IMR-90 (cell line): ENCODE measurements around the gene OSBPL6. TPM values are rescaled to one million over a fixed set of nuclear protein-coding genes. Genes with fewer than 3 reads are reported as not detected.

ENCODE experiments used
- ATAC-seq: fragments of 200-7000 bp; cut with Tn5 transposase; 2 replicates; pipeline ENCODE4 v1.9.1; 2020; ENCODE audit warnings: low read depth, mild to moderate bottlenecking, moderate library complexity
- BruUV-seq: library from RNA; stranded (reverse); fragments of 400-500 nt; replicated peaks from 2 replicates; lab custom pipeline; 2021; lab: Mats Ljungman, UMichigan
- CTCF ChIA-PET: fragments of 300-600 bp; formaldehyde crosslinking; extraction: SDS; loops from one replicate; lab custom pipeline; 2021; ENCODE audit warnings: antibody characterized with exemption; lab: Yijun Ruan, JAX
- POLR2A ChIA-PET: fragments of 300-600 bp; sonication (Branson Sonifier 250); formaldehyde crosslinking; loops from one replicate; lab custom pipeline; 2022; ENCODE audit warnings: antibody characterized with exemption; ENCODE audit not compliant: unreplicated experiment; lab: Charles Lee
- DNase-seq: peaks from one replicate; pipeline ENCODE4 v3.0.0; 2013
- H2AFZ ChIP-seq: replicated peaks from 2 replicates; pipeline ENCODE3; 2013; ENCODE audit warnings: low read length, mild to moderate bottlenecking; ENCODE audit not compliant: poor library complexity
- H2AK5ac ChIP-seq: 2 replicates; pipeline ENCODE4 v1.6.1; 2013; ENCODE audit warnings: low read depth, low read length, inconsistent platforms
- H2AK9ac ChIP-seq: replicated peaks from 2 replicates; pipeline ENCODE3; 2013; ENCODE audit warnings: mild to moderate bottlenecking, low read depth, low read length, moderate library complexity; ENCODE audit not compliant: poor library complexity
- H2BK120ac ChIP-seq: 2 replicates; pipeline ENCODE4 v1.6.1; 2013; ENCODE audit warnings: low read depth, low read length, inconsistent platforms
- H2BK15ac ChIP-seq: 3 replicates; pipeline ENCODE4 v1.6.1; 2013; ENCODE audit warnings: low read depth, low read length, inconsistent platforms
- H2BK20ac ChIP-seq: 2 replicates; pipeline ENCODE4 v1.6.1; 2013; ENCODE audit warnings: low read depth, mild to moderate bottlenecking, inconsistent platforms, low read length, moderate library complexity
- H2BK5ac ChIP-seq: 2 replicates; pipeline ENCODE4 v1.6.1; 2013; ENCODE audit warnings: mild to moderate bottlenecking, low read depth, low read length, inconsistent platforms; ENCODE audit not compliant: poor library complexity, severe bottlenecking
- H3K14ac ChIP-seq: replicated peaks from 2 replicates; pipeline ENCODE4 v1.6.1; 2013; ENCODE audit warnings: low read depth, low read length, inconsistent platforms
- H3K18ac ChIP-seq: 2 replicates; pipeline ENCODE4 v1.6.1; 2013; ENCODE audit warnings: low read depth, low read length, control low read depth
- H3K23ac ChIP-seq: 2 replicates; pipeline ENCODE4 v1.6.1; 2013; ENCODE audit warnings: low read depth, low read length, inconsistent platforms
- H3K27ac ChIP-seq: 2 replicates; pipeline ENCODE4 v1.5.1; 2013; ENCODE audit warnings: mild to moderate bottlenecking, control low read depth, low read length; ENCODE audit not compliant: insufficient read depth
- H3K27me3 ChIP-seq: 2 replicates; pipeline ENCODE4 v1.6.1; 2013; ENCODE audit warnings: low read length; ENCODE audit not compliant: control insufficient read depth, insufficient read depth
- H3K36me3 ChIP-seq: 2 replicates; pipeline ENCODE4 v1.6.1; 2013; ENCODE audit warnings: low read length, mixed read lengths; ENCODE audit not compliant: control insufficient read depth, insufficient read depth
- H3K4ac ChIP-seq: 2 replicates; pipeline ENCODE4 v1.6.1; 2013; ENCODE audit warnings: low read depth, low read length, inconsistent platforms
- H3K4me1 ChIP-seq: 2 replicates; pipeline ENCODE4 v1.6.1; 2013; ENCODE audit warnings: low read length, mixed read lengths; ENCODE audit not compliant: control insufficient read depth, insufficient read depth
- H3K4me2 ChIP-seq: 2 replicates; pipeline ENCODE4 v1.6.1; 2013; ENCODE audit warnings: low read depth, mild to moderate bottlenecking, control low read depth, low read length, moderate library complexity
- H3K4me3 ChIP-seq: 2 replicates; pipeline ENCODE4 v1.5.1; 2013; ENCODE audit warnings: low read depth, mild to moderate bottlenecking, control low read depth, low read length, moderate library complexity; ENCODE audit not compliant: insufficient read depth
- H3K56ac ChIP-seq: 2 replicates; pipeline ENCODE4 v1.6.1; 2013; ENCODE audit warnings: low read length, inconsistent platforms; ENCODE audit not compliant: insufficient read depth; ENCODE audit errors: extremely low read depth
- H3K79me1 ChIP-seq, 2 experiments: 2 replicates each; pipeline ENCODE4 v1.6.1; 2013; ENCODE audit warnings: low read length in 2 of 2, inconsistent platforms in 1 of 2, low read depth in 1 of 2
- H3K9ac ChIP-seq: 2 replicates; pipeline ENCODE4 v1.6.1; 2013; ENCODE audit warnings: low read depth, low read length, control low read depth
- H3K9me1 ChIP-seq: 2 replicates; pipeline ENCODE4 v1.6.1; 2013; ENCODE audit warnings: low read length, inconsistent platforms; ENCODE audit not compliant: insufficient read depth
- H3K9me3 ChIP-seq: 2 replicates; pipeline ENCODE4 v1.6.1; 2013; ENCODE audit warnings: low read length; ENCODE audit not compliant: control insufficient read depth, insufficient read depth
- H4K20me1 ChIP-seq: 2 replicates; pipeline ENCODE4 v1.6.1; 2013; ENCODE audit warnings: low read length, inconsistent platforms; ENCODE audit not compliant: insufficient read depth
- H4K5ac ChIP-seq: 2 replicates; pipeline ENCODE4 v1.6.1; 2013; ENCODE audit warnings: mild to moderate bottlenecking, low read depth, low read length, control low read depth
- H4K8ac ChIP-seq, 2 experiments: 2 replicates each; pipeline ENCODE4 v1.6.1; 2013; ENCODE audit warnings: low read depth in 2 of 2, low read length in 2 of 2, control low read depth in 1 of 2, inconsistent platforms in 1 of 2
- H4K91ac ChIP-seq: 2 replicates; pipeline ENCODE4 v1.6.1; 2013; ENCODE audit warnings: low read depth, low read length, inconsistent platforms; ENCODE audit not compliant: insufficient read depth
- MAZ ChIP-seq: IDR thresholded peaks from 2 replicates; pipeline ENCODE4 v1.6.1; 2012; ENCODE audit warnings: low read depth, mild to moderate bottlenecking, low read length, improper control_type of control experiment, moderate library complexity, borderline replicate concordance
- USF2 ChIP-seq: fragments of 150-350 bp; IDR thresholded peaks from 2 replicates; pipeline ENCODE4 v1.6.1; 2017; ENCODE audit warnings: mild to moderate bottlenecking, antibody characterized with exemption, low read length, low read depth
- WGBS, 2 experiments: methylation state at CpG; one replicate each; pipeline versions ENCODE4 v1.1.5 to v1.1.7; 2013; ENCODE audit warnings: missing lambda C conversion rate in 2 of 2; ENCODE audit not compliant: insufficient read length in 1 of 2; ENCODE audit errors: extremely low coverage in 2 of 2; 5-methylcytosine and 5-hydroxymethylcytosine counted together
- dilution Hi-C: fragments of 300-500 bp; cut with HindIII; formaldehyde crosslinking; loops from one replicate; pipeline ENCODE4 v1.14.3; 2018; ENCODE audit warnings: low sequenced_read_pairs; ENCODE audit not compliant: unreplicated experiment
- in situ Hi-C: fragments of 300-500 bp; cut with MboI; formaldehyde crosslinking; loops from 3 replicates; pipeline ENCODE4 v1.14.3; 2019; ENCODE audit warnings: low sequenced_read_pairs, inconsistent platforms, mixed read lengths
- intact Hi-C: fragments of 100-400 bp; cut with micrococcal nuclease; formaldehyde crosslinking; loops from 2 replicates; pipeline ENCODE4 v1.10.0; 2022
- polyA plus RNA-seq, 3 experiments: library from polyadenylated mRNA; depleted of rRNA; stranded (reverse); fragments of >200 nt; gene quantifications; 2 replicates each; pipeline ENCODE4 v1.2.3, GENCODE V29; 2012; ENCODE audit warnings: low replicate concordance in 1 of 3
- total RNA-seq: library from RNA; depleted of rRNA; stranded (reverse); fragments of >200 nt; gene quantifications from 2 replicates; pipeline ENCODE4 v1.2.3, GENCODE V29; 2012

Gene OSBPL6
- total and polyA plus RNA-seq, 2 of the 4 experiments (the other 2 are of a cell fraction): 3.2 to 3.7 TPM

- no peak overlapping the region for H4K91ac ChIP-seq
- H3K27ac ChIP-seq: no peak overlapping the region
- in situ Hi-C loops: no loop called here
- CTCF ChIA-PET: interaction anchor here (1.1 to 2.1 kb wide), 2 partner anchors 23 to 260 kb away, joined by 3 to 9 read pairs; no protein-coding TSS in a partner anchor
- H2AK9ac ChIP-seq: no peak overlapping the region
- no peak overlapping the region for H3K4ac ChIP-seq
- no peak overlapping the region for H3K56ac ChIP-seq
- no peak overlapping the region for H4K5ac ChIP-seq
- intact Hi-C loops: no loop called here
- H3K9me1 ChIP-seq: peaks cover 4% of the 10 kb centered on the region; the same call in 1 of the 2 replicates
- DNase-seq: peak; percentile 32
- H3K9ac ChIP-seq: no peak overlapping the region
- no peak overlapping the region for H3K4me2 ChIP-seq
- H2BK120ac ChIP-seq: no peak overlapping the region
- ATAC-seq: no peak
- no peak overlapping the region for H2BK15ac ChIP-seq
- H3K4me3 ChIP-seq: no peak overlapping the region
- H3K18ac ChIP-seq: no peak overlapping the region
- no peak overlapping the region for H2AFZ ChIP-seq
- WGBS, 2 experiments: no CpG with 5 or more reads among the region's 4 CpGs
- H4K20me1 ChIP-seq: no peaks in the 10 kb centered on the region
- no peak overlapping the region for H2BK5ac ChIP-seq
- POLR2A ChIA-PET: no interaction called here
- no peak overlapping the region for H2BK20ac ChIP-seq
- TF ChIP-seq MAZ (no peak), USF2 (no peak)
- no peaks in the 10 kb centered on the region for H3K79me1 ChIP-seq
- no peak overlapping the region for H3K14ac ChIP-seq
- H3K27me3 ChIP-seq: no peaks in the 10 kb centered on the region
- no peaks in the 10 kb centered on the region for H3K9me3 ChIP-seq
- H3K23ac ChIP-seq: no peak overlapping the region
- no peak overlapping the region for H2AK5ac ChIP-seq
- BruUV-seq: no TSS peak
- peaks cover 3% of the 10 kb centered on the region for H3K4me1 ChIP-seq
- H3K36me3 ChIP-seq: no peaks in the 10 kb centered on the region
- dilution Hi-C loops: no loop called here
- no peak overlapping the region for H4K8ac ChIP-seq
These were observed 197.4 kb downstream of the OSBPL6 start for GRCh38 chr2:178391701-178392100.
